GM21717 (cell line): ENCODE data around the gene UBASH3B.

Source experiments
- ATAC-seq: cut with Tn5 transposase; IDR thresholded peaks from one replicate; pipeline ENCODE4 v1.9.1; 2021; ENCODE audit warnings: mild to moderate bottlenecking, moderate library complexity; ENCODE audit not compliant: unreplicated experiment

UBASH3B gene

DNA sequence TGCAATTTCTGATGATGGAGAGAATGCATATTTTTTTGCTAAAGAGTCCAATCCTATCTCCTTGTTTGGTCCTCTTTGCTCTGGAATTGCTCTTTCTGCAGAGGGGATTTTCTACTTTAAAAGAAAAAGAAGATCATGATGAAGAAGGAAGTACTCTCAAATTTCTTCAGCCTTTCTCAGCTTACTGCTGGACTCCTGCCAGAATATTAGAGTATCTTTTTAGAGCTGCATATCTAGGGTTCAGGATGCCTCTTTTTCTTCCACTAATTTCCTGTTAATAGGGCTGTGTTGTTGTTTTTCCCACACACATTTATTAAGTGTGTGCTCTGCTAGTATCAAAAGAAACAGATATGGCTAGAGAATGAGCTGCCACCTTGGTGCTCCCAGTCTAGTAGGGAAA lies 18.2 kb downstream of the UBASH3B start:
- no peak for ATAC-seq

DNA sequence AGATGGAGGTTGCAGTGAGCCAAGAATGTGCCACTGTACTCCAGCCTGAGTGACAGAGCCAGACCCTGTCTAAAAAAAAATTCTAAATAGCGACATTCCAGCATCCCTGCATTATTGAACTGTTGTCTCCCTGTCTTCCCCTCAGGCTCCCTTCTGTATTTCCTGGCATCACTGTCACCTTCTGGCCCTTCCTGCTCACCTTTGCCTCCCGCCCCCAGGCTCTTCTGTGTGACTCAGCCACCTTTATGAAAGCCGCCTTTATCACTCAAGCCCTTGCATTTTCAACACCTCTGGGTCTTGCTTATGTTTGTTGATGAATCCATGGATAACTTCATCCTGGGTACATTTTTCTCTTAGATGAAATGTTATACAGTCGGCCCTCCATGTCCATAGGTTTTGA lies 21.1 kb downstream of the UBASH3B start:
- no peak for ATAC-seq

DNA sequence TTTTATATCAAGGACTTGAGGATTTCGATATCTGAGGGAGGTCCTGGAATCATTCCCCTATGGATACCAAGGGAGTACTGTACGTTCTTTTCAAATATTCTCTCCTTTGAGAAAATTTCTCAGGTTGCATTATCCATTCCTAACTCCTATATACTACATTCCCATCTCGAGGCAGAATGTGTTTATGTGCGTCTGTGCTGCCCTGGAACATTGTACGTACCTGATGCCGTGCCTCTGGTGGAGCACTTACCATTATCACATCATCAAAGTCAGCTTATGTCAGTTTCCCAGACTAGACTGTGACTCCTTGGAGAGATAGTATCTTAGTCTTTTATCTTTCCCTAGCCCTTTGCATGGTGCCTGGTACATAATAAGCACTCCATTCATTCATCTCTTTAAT lies 21.7 kb downstream of the UBASH3B start:
- ATAC-seq = no peak

DNA sequence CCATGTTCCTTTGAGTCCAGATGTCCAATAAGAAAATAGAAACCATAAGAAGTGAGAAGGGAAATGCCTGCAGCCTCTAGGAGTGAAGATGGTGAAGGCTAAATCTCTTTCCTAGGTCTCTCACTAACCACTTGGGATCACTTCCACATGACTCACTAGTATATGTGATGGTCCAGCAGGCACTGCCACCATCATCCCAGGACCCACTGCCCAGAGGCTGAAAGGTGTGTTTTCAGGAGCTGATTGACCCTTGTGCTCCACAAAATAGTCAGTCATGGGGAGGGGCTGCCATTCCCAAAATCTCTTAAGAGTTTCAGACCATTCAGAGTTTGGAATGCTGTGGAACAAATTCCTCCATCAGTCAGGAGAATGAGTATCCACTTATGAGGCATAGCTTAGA lies 22.9 kb downstream of the UBASH3B start:
- no peak for ATAC-seq

DNA sequence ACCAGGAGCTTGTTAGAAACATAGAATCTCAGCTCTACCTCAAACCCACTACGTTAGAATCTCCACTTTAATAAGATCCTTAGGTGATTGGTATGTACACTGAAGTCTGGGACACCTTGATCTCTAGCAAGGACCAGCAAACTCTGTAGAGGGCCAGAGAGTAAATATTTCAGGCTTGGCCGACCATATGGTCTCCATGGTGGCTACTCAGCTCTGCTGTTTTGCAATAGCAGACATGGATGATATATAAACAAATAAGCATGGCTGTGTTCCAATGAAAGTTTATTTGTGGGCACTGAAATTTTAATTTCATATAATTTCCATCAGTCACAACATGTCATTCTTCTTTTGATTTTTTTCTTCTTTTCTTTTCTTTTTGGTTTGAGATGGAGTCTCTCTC lies 23.9 kb downstream of the UBASH3B start:
- ATAC-seq = no peak

DNA sequence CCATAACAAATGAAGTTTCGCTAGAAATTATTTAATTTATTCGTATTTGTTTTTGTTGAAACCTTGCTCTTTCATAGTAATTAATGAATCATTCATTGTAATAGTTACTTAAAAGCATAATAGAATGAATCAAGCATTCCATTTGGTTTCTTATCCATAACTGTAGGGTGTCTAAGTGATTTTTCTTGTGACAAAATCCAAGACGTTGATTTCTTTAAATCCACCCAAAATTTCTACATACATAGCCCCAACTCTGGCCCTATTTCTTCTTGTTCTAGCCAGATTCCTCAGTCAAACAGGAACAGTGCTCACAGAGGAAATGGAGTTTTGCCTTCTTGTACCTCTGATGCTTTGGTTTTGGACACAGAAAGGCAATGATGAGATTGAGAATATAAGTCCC lies 25.5 kb downstream of the UBASH3B start:
- ATAC-seq = no peak

DNA sequence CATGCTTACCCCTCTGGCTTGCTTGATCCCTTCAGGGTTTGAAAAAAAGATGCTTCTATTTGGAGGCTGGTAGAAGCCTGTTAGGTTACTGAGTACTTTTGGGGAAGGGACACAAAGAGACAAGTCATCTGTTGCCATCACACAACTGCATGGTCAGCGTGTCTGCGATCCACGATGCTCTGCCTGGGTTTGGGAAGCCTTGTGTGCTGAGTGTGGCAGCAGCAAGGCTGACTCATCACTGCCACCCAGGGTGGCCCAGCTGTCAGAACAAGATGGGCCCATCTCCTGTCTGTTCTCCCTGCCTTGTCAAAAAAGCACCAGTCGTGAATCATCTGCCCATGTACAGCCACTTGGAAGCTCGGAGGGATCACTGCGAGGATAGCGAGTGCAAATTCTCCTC lies 26.2 kb downstream of the UBASH3B start:
- no peak for ATAC-seq

DNA sequence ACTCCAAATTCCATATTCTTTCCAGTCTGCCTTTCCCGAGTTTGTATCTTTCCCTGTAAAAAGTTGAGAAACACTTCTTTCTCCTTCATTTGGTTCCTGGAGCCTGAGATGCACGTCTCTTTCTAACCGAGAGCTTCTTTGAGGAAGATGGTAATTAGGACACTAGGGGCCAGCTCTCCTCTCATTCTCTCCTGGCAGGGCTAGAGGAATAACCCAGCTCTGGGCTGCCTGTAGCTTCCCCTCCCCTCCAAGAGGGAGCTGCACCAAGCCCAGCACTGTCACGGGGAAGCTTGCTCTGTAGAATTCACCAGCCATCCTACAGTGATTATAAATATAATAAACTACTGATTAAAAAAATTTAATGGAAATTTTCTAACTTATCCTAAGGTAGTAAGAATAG lies 26.9 kb downstream of the UBASH3B start:
- ATAC-seq = no peak

DNA sequence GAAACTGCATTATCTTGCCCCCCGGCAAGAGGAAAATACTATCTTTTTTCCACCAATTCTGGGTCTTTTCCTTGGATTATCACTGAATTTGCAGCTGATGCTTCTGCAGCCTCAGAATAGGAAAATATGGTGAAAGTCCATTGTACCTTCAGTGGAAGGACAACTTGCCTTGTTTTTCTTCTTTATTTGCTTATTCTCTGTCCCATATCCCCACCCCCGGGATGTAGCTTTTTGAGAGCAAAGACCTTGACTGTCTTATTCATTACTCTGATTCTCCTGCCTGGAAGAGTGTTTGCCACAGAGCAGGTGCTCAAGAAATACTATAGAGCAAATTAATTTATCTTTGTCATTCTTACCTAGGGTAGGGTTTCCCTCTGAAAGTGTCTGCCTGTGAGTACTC lies 29.5 kb downstream of the UBASH3B start:
- no peak for ATAC-seq

DNA sequence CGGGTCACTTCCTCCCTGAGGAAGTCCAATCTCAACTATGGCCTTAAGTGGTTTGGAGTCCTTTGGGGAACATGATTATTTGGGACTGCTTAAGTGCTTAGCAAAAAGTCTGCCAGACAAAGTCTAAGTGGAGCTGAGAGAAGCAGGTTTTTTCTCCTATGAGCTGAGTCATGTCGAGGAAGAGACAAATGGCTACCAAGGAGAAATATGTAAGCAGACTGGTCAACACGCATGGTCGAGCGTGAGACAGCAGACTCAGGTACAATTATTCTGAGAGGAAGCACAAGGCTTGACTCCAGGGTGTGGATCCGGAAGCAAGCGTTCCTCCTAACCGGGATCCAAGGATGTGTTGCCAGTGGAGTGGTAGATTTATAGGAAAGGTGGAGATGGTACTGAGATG lies 30.6 kb downstream of the UBASH3B start:
- ATAC-seq = no peak

DNA sequence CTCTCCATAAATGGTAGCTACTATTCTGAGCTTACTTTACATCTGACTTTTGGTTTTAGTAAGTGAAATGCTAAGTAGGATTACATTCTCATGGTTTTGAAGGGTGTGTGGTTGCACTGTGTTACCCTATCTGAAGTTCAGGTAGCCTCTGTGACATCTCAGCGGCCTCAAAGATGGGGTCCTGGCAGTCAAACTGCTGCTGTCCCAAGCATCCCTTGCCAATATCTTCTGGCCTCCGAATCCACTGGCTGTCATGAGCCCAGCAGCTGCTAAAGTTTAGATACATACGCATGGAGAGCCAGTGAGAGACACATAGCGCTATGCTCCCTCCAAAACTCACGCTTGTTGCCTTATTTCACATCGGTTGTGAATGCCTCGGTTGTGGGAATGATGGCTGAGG lies 34.9 kb downstream of the UBASH3B start:
- ATAC-seq = no peak

DNA sequence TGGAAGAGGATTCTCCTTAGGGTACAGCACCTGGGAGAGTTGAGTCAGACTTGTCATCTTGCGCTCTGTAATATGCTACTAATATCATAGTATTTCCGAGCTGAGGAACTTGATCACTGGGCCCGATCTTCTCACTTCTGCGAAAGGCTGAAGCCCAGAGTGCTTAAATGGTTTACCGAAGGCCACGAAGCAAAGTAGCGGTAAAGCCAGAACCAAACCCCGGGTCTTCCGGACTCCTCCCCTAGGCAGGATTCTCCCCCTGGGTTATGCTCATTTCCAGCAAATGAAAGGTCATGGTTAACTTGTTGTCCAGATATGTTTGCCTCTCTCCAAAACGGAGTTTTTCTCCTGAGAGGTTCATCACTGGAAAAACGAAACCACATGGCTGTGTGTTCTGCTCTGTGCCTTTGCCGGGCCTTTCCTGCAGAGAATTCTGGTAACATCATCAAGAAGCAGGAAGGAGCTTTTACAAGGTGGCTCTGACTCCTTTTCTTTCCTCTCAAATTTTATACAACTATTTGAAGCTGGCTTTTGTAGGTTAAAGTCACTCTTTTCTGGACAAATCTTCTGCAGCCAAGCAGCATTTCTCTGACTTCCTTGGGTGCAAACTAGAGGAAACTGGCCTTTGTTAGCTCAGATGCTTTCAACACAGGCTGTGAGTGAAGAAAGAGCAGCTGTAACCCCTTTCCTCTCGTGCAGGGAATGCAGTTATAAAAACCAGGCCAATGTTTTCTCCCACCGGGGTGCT lies 35.5 kb downstream of the UBASH3B start:
- ATAC-seq = no peak

DNA sequence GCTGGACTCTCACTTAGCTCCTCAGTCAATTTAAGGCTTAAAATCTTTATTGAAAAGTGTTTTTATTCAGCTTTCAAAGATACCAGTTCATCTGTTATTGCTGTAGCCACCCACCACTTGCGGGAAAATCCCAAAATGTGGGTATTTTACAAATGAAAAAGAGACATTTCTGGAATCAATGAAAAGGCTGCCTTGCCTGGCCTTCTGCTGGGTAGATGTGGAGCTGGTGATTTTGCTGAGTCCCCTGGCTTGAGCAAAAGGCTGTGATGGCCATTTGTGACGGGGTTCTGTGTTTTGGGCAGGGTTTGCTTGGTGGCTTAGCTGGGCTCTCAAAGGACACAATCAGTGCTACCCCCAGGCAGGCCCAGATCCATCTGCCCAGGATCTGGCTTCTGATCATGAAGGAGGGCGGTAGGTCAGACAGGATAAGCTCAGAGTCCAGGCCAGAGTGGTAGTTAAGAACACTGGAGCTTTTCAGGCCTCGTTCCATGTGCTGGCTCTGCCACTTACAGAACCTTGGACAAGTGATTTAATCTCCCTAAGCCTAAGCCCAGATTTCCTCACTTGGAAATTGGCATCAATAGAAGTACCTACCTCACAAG lies 36.1 kb downstream of the UBASH3B start:
- no peak for ATAC-seq

DNA sequence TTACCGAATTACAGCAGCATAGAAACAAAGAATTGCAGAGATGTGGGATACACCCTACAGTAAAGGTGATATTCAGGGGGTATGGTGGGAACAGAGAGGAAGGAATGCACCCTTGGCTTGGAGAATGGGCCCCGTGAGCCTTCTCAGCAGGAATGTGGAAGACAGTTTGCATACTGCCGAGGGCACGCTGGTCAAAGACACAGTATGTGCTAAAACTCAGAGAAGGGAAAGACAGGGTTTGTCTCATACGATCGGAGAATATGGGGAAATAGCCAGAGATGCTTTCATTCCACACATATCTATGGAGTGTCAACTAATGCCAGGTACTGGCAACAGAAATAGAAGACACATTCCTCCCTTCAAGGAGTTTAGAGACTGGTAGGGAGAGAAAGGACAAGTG lies 36.9 kb downstream of the UBASH3B start:
- ATAC-seq = no peak

DNA sequence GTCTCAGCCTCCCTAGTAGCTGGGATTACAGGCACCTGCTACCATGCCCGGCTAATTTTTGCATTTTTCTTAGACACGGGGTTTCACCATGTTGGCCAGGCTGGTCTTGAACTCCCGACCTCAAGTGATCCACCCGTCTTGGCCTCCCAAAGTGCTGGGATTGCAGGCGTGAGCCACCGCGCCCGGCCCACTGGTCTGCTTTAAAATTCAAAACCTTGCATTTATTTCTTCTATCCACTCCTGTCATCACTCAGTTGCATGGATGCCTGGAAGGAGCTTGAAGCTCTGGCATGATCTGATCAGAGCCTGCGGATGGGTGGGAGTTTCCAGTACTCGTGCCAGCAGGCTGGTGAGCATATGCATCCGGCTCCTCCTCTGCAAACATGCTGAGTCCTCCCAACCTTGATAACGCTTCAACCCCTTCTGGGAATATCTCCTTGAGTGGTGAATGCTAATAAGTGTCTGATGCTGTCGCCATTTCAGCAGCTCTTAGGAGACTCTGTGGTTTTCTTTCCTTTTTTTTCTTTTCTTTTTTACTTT lies 39.6 kb downstream of the UBASH3B start:
- no peak for ATAC-seq

DNA sequence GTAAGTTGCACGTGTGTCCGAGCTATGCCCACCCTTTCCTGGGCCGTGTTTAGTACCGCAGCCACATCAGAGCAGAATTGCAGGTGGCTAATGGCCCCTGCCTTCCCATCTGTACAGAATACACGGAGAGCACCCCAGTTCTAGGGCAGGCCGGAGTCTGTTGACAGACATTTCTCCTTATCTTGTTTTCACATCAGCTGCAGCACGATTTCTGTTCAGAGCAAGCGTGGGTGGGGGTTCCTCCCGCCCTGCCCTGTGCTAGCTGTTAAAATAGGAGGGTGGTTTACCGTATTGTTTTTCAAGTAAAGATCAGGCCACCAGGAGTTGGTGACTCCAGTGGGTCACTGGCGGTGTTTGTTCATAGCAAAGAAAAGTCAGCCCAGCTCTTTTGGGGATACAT lies 41.1 kb downstream of the UBASH3B start:
- no peak for ATAC-seq

DNA sequence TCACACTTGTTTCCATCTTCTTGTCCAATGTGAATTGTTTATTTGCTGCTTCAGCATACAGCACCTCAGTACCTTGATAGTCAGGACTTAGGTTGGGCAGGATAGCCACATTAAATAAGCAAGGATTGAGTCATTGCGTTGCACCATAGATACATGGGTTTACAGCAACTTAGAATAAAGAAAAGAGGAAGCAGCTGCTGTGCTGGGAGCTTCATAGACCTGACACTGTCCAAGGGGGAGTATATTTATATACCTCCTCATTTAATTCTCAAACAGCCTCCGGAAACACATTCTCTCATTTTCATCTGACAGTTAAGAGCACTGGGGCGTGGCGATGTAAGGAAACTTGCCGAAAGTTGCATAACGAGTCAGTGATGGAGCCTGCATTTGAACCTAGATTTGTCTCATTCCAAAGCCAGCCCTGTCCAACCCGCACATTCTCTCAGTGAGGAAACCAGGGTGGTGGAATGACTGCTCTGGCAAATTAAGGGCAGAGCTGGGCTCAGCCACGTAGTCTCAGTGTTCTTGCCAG lies 42.2 kb downstream of the UBASH3B start:
- ATAC-seq = peak; percentile 92

DNA sequence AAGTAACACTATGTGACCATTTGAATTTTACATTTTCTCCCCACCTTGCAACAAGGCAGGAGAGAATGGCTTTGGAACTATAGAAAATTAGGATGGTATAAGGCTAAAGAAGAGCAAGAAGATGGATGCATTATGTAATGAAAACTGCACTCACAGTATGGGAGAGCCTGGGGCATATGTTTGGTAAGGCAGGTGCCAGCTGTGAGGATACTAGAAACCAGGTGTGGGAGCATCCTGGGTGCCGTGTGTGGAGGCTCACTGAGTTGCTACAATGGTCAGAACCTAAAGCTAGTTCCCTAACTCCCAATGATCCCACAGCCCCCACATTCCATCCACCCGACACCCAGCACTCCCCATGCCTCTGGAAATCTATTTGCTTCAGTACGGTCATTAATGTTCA lies 42.9 kb downstream of the UBASH3B start:
- ATAC-seq = no peak

DNA sequence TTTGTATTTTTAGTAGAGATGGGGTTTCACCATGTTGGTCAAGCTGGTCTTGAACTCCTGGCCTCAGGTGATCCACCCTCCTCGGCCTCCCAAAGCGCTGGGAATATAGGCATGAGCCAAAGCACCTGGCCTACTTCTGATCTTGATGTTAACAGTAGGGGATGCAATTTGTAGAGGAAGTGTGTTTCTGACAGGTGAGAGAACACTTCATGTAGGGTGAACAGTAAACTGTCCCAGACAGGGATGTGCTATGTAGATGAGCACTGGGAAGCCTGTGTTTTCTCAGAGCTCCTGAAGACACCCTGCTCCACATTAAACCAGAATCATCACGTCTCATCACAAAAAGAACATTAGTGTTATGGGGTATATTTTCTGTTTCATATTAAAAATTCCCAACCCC lies 45.1 kb downstream of the UBASH3B start:
- ATAC-seq = no peak

DNA sequence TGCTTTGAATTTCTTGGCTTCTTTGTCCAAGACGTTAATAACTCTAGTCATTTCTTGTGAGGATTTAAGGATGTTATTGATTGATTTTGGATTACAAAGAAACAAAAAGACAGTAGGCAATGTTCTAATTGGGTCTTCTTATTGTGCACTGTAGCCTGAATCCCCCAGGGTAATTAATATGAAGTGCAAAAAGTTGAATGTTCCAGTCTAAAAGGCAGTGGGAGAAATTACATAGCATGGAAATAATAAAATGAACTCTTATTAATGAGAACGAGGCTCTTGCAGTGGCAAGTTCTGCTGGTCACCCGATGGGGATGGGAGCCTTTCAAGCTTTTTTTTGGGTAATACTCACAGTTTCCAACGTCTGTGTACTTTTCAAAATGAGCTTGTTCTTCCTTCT lies 45.6 kb downstream of the UBASH3B start:
- ATAC-seq = no peak

DNA sequence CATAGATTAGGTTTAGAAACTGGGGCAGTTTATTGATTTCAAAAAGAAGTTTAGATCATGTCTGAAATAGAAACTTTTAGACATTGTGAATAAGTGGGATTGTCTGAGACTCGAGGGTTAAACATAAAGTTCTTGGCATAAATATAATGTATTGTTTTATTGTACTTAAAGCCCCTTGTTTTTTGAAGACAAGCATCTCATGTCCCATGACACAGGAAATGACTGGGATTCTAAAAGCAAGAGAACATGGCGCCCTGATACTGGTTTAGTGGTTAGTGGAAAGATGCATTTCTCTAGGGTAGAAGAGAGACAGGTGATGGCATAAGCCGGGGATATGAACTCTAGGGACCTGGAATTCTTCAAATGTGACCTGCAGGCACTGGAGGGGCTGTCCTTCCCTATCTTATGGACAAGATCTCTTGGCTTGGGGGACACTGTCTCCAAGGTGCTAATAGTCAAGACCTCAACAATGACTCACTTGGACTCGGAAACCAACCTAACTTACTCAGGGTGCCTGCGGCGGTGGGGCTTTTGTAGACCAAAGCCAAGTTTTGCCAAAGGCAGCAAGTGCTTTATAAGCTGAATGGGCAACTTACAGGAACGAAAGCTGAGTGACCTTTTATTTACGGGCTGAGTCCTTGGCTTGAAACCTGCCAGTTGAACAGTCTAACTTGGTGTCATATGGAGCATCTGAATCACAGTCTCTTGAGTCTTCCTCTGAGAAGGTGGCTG lies 48.2 kb downstream of the UBASH3B start:
- no peak for ATAC-seq

DNA sequence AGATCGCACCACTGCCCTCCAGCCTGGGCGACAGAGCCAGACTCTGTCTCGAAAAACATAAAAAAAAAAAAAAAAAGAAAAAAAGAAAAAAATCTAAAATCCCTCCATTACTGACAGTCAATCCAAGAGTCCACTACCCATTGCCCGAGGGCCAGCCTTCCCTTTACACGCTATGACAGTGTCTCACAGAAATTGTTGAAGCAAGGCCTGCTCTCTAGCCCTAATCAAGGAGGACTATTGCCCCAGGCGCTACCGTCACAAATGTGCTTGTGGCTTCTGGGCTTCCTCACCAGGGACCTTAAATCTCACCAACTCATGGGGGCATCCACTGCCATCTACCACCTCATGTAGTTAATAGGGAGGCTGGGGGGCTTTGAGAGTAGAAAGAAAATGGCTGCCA lies 49.9 kb downstream of the UBASH3B start:
- no peak for ATAC-seq
